Measurements from ENCODE around the gene GABRP.
"Not testable (repeated sequence)": the region's sequence is repeated elsewhere in the genome, so short reads cannot be mapped to it uniquely, and the experiment has no call there.

GABRP gene

DNA sequence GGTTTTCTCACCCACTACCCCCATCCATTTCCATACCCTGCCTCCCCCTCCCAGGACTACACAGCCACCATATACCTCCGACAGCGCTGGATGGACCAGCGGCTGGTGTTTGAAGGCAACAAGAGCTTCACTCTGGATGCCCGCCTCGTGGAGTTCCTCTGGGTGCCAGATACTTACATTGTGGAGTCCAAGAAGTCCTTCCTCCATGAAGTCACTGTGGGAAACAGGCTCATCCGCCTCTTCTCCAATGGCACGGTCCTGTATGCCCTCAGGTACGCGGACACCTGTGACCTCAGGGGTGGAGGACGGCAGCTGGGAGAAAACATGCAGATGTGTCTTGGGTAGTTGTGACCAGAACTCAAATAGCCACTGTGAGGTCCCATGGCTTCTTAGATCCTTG is 11.6 kb downstream of the GABRP start:
- DNase-seq = no peak

DNA sequence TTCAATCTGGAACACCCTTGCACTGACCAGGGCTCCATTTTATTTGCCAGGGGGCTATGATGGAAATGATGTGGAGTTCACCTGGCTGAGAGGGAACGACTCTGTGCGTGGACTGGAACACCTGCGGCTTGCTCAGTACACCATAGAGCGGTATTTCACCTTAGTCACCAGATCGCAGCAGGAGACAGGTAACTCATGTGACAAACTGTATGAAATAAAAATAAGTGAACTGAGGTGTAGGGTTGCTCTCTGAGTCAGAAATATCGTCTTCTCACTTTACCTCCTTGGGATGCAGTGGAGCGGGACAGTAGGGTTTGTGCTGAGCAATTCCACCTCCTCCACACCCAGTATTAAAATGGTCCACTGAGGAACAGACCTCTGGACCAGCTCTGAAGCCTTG is 22.1 kb downstream of the GABRP start:
- DNase-seq = no peak

DNA sequence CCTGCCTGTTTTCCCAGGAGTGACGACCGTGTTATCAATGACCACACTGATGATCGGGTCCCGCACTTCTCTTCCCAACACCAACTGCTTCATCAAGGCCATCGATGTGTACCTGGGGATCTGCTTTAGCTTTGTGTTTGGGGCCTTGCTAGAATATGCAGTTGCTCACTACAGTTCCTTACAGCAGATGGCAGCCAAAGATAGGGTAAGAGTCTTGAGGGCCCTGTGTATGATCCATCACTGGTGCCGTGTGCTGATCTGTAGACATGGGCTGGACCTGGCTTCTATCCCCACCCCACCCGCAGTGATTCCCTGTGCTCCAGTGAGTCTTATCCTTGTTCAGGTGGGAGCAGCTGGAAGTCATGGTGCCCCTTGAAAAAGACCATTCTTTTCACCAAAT is 26.0 kb downstream of the GABRP start:
- no peak for DNase-seq

DNA sequence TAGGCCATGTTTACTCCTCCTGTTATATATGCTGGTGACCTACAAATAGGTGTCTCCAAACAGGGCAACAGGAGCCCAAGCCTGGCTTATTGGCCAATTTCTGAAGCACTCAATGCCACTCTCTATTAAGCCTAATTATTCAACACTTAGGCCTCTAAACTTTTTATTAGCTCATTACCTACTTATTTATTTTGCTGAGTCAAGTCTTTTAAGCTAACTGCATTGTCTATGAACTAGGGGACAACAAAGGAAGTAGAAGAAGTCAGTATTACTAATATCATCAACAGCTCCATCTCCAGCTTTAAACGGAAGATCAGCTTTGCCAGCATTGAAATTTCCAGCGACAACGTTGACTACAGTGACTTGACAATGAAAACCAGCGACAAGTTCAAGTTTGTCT is 28.2 kb downstream of the GABRP start:
- no peak for DNase-seq

DNA sequence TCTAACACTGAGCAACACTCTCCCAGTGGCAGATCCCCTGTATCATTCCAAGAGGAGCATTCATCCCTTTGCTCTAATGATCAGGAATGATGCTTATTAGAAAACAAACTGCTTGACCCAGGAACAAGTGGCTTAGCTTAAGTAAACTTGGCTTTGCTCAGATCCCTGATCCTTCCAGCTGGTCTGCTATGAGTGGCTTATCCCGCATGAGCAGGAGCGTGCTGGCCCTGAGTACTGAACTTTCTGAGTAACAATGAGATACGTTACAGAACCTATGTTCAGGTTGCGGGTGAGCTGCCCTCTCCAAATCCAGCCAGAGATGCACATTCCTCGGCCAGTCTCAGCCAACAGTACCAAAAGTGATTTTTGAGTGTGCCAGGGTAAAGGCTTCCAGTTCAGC is 29.7 kb downstream of the GABRP start:
- no peak for DNase-seq

DNA sequence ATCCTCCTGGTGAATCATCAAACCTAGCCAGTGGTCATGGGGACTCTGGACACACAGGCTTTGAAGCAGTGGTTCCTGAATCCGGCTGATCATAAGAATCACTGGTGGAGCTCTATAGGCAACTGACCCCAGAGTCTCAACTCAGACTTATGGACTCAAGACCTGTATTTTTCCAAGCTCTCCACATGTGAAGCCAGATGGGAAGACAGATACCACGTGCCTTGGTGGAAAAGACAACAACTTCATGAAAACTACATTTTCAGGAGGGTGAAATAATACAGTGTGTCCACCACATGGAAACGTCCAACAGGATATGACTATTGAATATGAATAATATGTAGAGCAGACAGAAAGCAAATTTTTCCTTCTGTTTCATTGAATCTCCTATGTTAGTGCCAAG is 33.7 kb downstream of the GABRP start:
- DNase-seq = no peak

DNA sequence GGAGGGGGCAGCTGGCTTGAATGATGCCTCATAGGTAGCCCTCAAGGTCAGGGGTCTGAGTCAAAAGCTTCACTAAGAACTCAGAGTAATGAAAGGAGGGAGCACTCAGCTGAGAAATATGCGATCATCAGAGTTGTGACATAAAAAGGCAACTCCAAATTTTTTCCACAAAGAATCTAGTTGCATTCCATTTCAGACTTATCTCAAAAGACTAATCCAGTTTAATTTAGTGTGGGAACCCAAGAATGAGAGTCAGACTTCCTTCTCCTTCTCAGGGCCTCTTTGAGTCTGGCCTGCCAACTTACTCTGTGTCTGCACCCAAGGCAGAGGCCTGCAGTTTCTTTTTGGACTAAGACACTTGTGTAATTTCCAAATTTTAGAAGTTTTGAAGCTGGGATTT is 34.7 kb downstream of the GABRP start:
- no peak for DNase-seq

DNA sequence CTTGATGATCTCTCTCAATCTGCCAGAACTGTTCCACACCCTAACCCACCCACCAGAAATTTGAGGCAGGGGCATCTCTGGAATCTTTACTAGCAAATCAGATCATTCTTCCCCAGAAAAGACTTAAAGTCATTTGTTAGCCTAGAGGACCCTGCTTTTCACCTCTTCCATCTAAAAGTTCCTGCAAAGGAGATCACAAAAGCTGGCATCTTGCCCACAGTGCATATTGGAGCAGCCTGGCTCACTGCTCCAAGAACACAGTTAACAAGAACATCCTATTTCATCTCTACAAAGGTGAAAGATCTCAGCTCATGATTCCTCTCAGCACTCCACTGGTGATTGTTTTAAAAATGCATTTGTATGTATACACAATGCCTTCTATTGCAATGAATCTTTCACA is 36.3 kb downstream of the GABRP start:
- no peak for DNase-seq

DNA sequence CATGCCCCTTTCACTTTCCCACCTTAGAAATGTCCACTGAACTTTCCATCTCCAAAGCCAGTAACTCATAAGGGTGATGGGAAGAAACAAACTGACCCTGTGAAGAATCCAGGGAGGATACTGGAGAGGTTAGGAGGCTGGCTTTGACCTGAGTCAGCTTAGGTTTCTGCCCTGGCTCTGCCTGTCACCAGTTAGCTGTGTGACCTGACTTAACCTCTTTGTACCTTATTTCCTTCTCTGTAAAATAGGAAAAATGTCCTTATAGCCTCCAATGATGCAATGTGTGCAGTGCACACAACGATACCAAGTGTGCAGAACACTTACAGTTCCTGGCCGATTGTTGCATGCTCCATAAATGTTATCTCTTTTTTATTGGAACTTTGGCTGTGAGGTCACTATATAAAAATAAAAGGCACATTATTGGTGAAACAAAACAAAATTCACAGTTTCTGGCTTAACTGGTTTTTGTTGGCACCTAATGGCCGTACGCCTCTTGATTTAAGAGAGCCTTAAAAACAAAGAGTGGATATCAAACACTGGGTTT is 37.8 kb downstream of the GABRP start:
- DNase-seq = no peak

DNA sequence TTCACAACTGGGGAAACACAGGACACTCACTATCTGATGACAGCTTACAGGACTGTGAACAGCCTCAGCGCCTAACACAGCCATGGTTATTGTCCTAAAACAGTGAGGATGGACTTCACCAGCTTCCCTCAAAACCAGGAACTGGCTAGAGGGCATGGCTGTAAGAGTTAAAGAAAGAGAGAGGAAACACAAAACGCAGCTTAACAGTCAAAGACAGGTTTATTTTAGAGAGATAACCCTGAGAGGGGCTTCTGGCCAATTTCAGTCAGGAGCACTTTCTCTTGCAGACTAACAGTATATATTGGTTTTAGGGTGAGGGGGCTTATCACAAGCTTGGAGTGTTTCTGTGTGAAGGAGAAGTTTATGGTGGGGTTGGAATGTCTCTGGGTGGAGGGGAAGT is 42.6 kb downstream of the GABRP start:
- DNase-seq = no peak

DNA sequence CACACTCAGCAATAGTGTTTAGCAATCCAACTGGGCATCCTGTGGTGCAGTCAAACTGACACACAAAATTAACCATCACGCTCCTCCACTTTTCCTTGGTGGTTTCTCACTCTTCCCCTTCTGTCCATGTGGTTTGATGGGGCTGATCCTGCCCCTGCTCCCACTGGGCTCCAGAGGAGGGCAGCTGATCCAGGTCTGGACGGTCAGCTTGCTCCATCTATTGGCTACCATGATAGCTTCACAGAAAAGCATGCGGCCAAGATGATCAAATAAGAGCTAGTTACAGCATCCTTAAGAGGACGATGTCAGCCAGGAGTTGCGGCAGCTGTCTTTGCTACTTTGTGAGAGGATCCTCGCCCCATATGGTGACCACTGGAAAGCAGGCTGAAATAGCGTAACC is 48.7 kb downstream of the GABRP start:
- DNase-seq = no peak

DNA sequence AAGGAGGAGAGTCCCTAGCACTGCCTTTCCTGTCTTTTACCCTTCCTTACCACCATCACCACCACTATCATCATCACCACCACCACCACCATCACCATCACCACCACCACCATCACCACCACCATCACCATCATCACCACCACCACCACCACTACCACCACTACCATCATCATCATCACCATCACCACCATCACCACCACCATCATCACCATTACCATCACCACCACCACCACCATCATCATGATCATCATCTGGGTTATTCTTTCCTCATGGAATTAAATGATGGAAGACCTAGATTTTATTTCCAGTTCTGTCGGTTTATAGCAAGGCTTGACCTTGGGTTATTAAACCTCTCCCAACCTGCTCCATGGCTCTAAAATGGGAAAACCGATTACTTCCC is 50.5 kb downstream of the GABRP start:
- DNase-seq = not testable (repeated sequence)

DNA sequence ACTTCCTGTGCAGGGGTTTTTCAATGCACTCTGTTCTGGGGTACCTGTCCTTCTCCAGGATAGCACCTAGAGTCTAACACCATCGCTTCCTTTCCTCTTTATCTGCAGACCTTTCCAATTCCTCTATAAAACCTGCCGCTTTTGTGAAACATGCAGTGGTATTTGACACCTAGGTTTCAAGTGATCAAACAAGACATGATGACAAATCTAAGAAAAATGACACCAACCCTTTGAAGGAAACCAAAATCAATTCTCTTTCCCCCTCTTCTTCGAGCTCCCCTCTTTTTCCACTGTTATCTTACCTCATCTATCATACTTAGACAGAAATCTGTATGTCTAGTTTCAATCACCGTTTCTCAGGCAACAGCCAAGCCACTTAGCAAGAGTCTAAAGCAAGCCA is 52.7 kb downstream of the GABRP start:
- no peak for DNase-seq

DNA sequence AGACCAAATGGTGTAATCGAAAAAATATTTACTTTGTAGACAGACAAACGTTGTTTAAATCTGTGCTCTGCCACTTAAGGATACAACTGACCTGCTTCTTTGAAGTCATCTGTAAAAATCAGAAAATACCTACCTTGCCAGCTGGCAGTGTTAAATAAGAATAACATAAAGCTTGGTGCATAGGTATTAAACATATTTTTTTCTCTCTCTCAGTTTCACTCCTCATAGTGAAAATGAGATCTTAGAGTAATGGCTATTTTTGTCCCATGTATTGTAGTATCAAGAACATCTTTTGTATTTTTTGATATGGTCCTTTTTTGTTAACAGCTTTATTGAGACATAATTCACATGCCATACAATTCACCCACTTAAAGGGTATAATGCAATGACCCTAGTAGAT is 60.3 kb downstream of the GABRP start:
- DNase-seq = no peak

DNA sequence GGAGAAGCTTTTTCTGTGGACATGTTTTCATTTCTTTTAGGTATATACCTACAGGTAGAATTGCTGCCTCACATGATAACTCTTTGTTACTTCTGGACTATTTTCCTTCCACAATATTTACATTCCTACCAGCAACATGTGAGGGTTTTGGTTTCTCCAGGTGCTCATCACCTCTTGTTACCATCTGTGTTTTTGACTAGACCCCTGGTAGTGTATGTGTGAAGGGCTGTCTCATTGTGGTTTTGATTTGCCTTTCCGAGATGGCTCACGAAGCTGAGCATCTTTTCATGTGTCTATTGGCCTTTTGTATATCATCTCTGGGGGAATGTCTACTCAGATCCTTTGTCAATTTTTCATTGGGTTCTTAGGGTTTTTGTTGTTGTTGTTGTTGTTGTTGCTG is 61.1 kb downstream of the GABRP start:
- DNase-seq = no peak

DNA sequence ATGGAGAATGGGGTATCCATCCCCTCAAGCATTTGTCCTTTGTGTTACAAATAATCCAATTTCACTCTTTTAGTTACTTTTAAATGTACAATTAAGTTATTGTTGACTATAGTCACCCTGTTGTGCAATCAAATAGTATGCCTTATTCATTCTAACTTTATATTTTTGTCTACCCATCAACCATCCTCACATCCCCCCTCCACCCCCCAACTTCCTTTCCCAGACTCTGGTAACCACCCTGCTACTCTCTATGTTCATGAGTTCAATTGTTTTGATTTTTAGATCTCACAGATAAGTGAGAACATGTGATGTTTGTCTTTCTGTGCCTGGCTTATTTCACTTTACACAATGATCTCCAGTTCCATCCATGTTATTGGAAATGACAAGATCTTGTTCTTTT is 62.9 kb downstream of the GABRP start:
- no peak for DNase-seq

DNA sequence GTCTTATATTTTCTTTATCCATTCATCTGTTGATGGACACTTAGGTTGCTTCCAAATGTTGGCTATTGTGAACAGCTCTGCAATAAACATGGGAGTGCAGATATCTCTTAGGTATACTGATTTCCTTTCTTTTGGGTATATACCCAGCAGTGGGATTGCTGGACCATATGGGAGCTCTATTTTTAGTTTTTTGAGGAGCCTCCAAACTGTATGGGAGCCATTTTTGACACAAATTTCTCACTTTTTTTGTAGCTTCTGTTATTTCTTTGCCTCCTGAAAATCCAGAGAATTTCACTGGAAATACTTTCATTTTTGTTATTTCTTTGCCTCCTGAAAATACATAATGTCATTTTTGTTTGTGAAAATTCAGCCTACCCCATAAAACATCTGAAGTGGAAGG is 63.3 kb downstream of the GABRP start:
- no peak for DNase-seq

DNA sequence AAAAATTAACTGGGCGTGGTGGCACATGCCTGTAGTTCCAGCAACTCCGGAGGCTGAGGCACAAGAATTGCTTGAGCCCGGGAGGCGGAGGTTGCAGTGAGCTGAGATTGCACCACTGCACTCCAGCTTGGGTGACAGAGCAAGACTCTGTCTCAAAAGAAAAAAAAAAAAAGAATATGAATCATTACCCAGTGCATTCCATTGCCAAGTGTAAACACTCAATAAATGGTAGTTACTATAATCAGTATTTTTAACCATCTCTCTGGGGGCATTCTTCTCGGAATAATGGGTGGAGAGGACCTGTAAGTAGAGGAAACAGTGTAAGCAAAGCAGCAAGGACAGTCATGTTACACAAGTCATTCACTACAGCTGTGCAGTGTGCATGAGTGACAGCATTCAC is 64.5 kb downstream of the GABRP start:
- DNase-seq = no peak

DNA sequence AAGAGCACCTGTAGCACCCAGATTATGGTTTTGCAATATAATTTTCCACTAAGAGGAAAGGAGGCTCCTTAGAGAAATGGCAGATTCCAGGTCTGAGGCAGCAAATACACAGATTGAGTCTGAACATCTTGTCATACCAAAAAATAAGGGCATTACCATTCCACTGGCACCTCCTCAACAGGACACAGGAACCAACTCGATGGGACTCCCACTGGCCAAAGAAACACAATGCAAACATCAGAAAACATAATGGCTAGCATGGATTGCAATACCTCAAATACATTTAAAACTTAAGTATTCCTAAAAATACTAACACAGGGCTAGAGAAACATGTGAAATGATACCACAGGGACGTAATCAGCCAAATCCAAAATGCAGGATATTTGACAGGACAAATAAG is 65.8 kb downstream of the GABRP start:
- DNase-seq = no peak

DNA sequence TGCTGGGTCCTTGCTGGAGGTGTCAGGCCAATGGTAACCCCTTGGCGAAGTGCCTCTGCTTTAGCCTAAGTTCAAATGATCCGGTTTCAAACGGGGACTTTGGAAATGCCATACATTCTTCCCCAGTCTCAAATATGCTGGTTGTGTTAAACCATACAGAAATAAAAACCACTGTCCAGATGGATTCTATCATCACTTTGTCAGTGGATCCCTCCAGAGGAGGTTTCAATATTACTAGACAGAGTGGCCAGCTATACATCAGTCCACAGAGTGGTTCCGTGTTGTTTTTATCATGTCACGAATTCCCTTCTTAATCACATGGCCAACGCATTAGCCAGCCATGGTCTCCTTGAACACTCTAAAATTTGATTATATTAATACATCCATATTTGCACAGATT is 71.0 kb downstream of the GABRP start:
- DNase-seq = no peak

DNA sequence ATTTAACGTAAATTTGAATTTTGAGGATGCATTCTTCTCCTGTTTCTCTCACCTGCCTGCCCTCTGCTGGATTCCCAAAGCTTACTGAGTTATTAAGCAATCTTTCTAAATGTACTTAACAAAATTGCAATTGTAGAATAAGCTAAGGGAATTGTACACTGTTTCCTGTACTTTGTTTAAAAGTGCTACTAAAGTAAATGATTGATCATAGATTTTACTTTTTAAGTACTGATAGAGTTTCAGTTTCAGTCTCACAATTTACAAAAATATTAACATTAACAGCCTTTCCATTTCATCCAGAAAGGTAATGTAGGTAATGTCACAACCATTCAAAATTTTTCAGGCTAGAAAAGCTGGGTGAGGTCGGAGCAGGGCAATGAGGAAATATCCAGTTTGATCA is 73.5 kb downstream of the GABRP start:
- no peak for DNase-seq

DNA sequence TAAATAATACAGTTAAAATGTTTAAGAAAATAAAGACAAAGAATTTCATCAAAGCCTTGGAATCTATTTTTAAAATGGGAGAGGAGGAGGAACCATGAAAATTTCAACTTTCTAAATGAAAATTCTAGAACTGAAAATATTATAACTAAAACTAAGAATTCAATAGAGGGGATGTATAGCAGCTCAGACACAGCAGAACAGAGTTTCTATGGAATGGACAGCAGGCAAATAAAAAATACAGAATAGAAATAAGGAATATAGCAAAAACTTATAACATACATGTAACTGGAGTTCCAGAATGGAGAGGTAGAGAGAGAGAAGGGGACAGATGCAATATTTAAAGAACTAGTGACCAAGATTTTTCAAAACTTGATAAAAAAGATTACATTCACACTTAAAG is 76.9 kb downstream of the GABRP start:
- no peak for DNase-seq

DNA sequence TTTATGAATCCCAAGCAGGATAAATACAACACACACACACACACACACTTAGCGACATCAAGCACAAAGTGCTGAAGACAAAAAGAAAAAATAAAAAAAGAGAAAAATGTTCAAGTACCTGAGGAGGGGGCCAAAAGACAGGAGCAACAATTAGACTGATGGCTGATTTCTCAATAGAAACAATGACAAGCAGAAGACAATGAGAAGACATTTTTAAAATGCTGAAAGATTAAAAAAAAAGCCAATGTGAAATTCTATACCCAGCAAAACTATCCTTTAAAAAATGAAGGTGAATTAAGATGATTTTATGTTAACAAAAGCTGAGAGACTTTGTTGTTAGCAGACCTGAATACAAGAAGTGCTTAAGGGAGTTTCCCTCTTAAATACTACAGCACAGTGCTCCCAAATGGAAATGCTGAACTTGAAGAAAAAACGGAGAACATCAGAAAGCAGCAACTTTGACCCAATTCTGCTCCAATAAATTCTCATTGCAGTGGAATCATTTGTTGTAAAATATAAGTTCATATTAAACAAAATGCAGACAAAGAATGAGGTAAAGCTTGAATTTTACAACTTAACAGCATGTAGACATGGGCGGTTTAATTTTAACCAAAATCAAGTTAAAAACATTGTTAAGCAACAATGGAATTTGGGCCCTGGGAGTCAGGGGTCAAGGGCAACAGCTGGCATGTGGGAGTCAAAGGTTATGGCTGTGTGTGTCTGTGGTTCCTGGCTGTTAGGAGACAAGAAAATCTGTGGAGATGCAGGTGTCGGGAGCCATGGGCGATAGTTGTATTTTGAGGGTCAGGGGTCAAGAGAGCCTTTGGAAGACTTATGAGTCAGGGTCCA is 77.5 kb downstream of the GABRP start:
- DNase-seq = no peak

DNA sequence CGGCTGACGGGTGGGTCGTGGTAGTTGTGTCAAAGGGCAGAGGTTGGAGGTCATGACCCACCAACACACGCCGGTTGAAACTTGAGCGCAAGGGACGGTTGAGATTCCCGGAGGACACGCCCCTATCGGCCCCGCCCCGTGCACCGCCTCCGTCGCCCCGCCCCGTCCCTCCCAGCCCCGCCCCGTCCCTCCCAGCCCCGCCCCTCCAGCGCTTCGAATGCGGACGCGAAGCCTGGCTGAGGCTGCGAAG is 78.1 kb downstream of the GABRP start:
- DNase-seq = no peak

All from NCI-H1436 treated with DMSO at 0.1 percent for 48 hours (cell line).